Peyer's patch (tissue), 4 donors: ENCODE results near the gene LSMEM2.

ENCODE experiments used
- CTCF ChIP-seq, 6 experiments: fragments of 450-650 bp in 4 of 6; fragments of 200-600 bp in 2 of 6; sonication (generic) in 1 of 6; IDR thresholded peaks; one replicate each; pipeline ENCODE4 v1.5.1; 2017 to 2019; ENCODE audit warnings: antibody characterized with exemption in 6 of 6, mild to moderate bottlenecking in 3 of 6, moderate library complexity in 1 of 6
- POLR2A ChIP-seq, 2 donors: fragments of 450-650 bp; IDR thresholded peaks; one replicate each; pipeline ENCODE4 v1.5.1; 2017; ENCODE audit warnings: antibody characterized with exemption in 2 of 2, mild to moderate bottlenecking in 2 of 2, moderate library complexity in 2 of 2

- TF ChIP-seq CTCF (IDR thresholded peaks at IDR 0.05) (no peak), POLR2A (IDR thresholded peaks at IDR 0.05) (no peak)
Measured at GRCh38 chr3:50295553-50296431, 16.9 kb downstream of the LSMEM2 start.
